Endothelial cell of umbilical vein (primary cell): Measurements from ENCODE around the gene PLEKHG4B. TPM values are rescaled to one million over a fixed set of nuclear protein-coding genes. Genes with fewer than 3 reads are reported as not detected.

ENCODE experiments used
- BruUV-seq: library from RNA; stranded (reverse); fragments of 400-500 nt; replicated peaks from 2 replicates; lab custom pipeline; 2021; lab: Mats Ljungman, UMichigan
- CTCF ChIA-PET: fragments of 300-600, 350-600 bp; sonication (Branson Sonifier 250); formaldehyde crosslinking; loops from one replicate; lab custom pipeline; 2021; ENCODE audit warnings: antibody characterized with exemption, inconsistent platforms; lab: Charles Lee
- POLR2A ChIA-PET: fragments of 300-600, 350-600 bp; sonication (Branson Sonifier 250); formaldehyde crosslinking; loops from one replicate; lab custom pipeline; 2021; ENCODE audit warnings: antibody characterized with exemption, inconsistent platforms; lab: Charles Lee
- DNase-seq: peaks from one replicate; pipeline ENCODE4 v3.0.0-alpha.2; 2011; ENCODE audit warnings: low read depth, low spot score
- FAIRE-seq: peaks from 2 replicates; lab custom pipeline; 2011; peaks lifted over from hg19 to GRCh38; lab: Jason Lieb, UNC
- H2AFZ ChIP-seq: 2 replicates; pipeline ENCODE4 v1.6.0; 2012; ENCODE audit warnings: low read depth, low read length, control low read depth, inconsistent platforms
- H3K27ac ChIP-seq: 2 replicates; pipeline ENCODE4 v1.5.1; 2011; ENCODE audit warnings: low read depth, mild to moderate bottlenecking, control low read depth, low read length, moderate library complexity; ENCODE audit not compliant: insufficient read depth
- H3K27me3 ChIP-seq, 2 experiments: 2 replicates each; pipeline versions ENCODE4 v1.6.0 to v1.6.1; 2011; ENCODE audit warnings: low read length in 2 of 2, mixed read lengths in 1 of 2; ENCODE audit not compliant: control insufficient read depth in 2 of 2, insufficient read depth in 2 of 2
- H3K36me3 ChIP-seq, 2 experiments: 2 replicates in 1 of 2; 3 replicates in 1 of 2; pipeline ENCODE4 v1.5.1; 2011; ENCODE audit warnings: low read length in 2 of 2, mild to moderate bottlenecking in 1 of 2, moderate library complexity in 1 of 2; ENCODE audit not compliant: control insufficient read depth in 2 of 2, insufficient read depth in 2 of 2; ENCODE audit errors: extremely low read depth in 1 of 2
- H3K4me1 ChIP-seq: 3 replicates; pipeline ENCODE4 v1.5.1; 2011; ENCODE audit warnings: mild to moderate bottlenecking, low read length; ENCODE audit not compliant: control insufficient read depth, insufficient read depth; ENCODE audit errors: extremely low read depth
- H3K4me2 ChIP-seq: 2 replicates; pipeline ENCODE4 v1.6.1; 2011; ENCODE audit warnings: low read length, control low read depth, mixed read lengths; ENCODE audit not compliant: insufficient read depth
- H3K4me3 ChIP-seq, 3 experiments: fragments of 200-600 bp in 1 of 3; sonication (generic), shearing (Covaris generic) in 1 of 3; replicated peaks in 1 of 3; 2 replicates each; pipeline ENCODE4 v1.5.1; 2011 to 2016; ENCODE audit warnings: control low read depth in 3 of 3, low read length in 3 of 3, mild to moderate bottlenecking in 2 of 3, inconsistent platforms in 1 of 3, low read depth in 1 of 3, moderate library complexity in 1 of 3; ENCODE audit not compliant: insufficient read depth in 1 of 3
- H3K79me2 ChIP-seq: 2 replicates; pipeline ENCODE4 v1.6.0; 2012; ENCODE audit warnings: low read length, inconsistent platforms; ENCODE audit not compliant: control insufficient read depth, insufficient read depth
- H3K9ac ChIP-seq: replicated peaks from 2 replicates; pipeline ENCODE3; 2011; ENCODE audit warnings: low read length, control low read depth; ENCODE audit not compliant: insufficient read depth; ENCODE audit errors: extremely low read depth
- H3K9me1 ChIP-seq: replicated peaks from 3 replicates; pipeline ENCODE4 v1.6.0; 2011; ENCODE audit warnings: mild to moderate bottlenecking, low read length; ENCODE audit not compliant: control insufficient read depth, insufficient read depth; ENCODE audit errors: extremely low read depth
- H3K9me3 ChIP-seq: replicated peaks from 2 replicates; pipeline ENCODE4 v1.5.1; 2012; ENCODE audit warnings: low read length, inconsistent platforms; ENCODE audit not compliant: control insufficient read depth, insufficient read depth
- H4K20me1 ChIP-seq: replicated peaks from 2 replicates; pipeline ENCODE3; 2011; ENCODE audit warnings: mild to moderate bottlenecking, low read length; ENCODE audit not compliant: control insufficient read depth, insufficient read depth; ENCODE audit errors: extremely low read depth
- EZH2 ChIP-seq: IDR thresholded peaks from 2 replicates; pipeline ENCODE4 v1.6.1; 2012; ENCODE audit warnings: borderline replicate concordance, low read depth, mild to moderate bottlenecking, moderate library complexity, low read length, inconsistent platforms; ENCODE audit not compliant: severe bottlenecking
- FOS ChIP-seq: IDR thresholded peaks from 2 replicates; pipeline ENCODE4 v1.6.1; 2011; ENCODE audit warnings: mild to moderate bottlenecking, low read length, moderate library complexity, borderline replicate concordance; ENCODE audit not compliant: insufficient read depth
- GATA2 ChIP-seq: IDR thresholded peaks from 2 replicates; pipeline ENCODE4 v1.7.0; 2011; ENCODE audit warnings: low read depth, mild to moderate bottlenecking, moderate library complexity, mixed read lengths, low read length; ENCODE audit not compliant: insufficient read length, insufficient read depth
- JUN ChIP-seq: IDR thresholded peaks from 2 replicates; pipeline ENCODE4 v1.6.1; 2011; ENCODE audit warnings: borderline replicate concordance, low read depth; ENCODE audit not compliant: insufficient read length, insufficient read depth
- MYC ChIP-seq: IDR thresholded peaks from one replicate; pipeline ENCODE4 v1.6.1; 2011; ENCODE audit warnings: mild to moderate bottlenecking, low read depth, low read length
- POLR2A ChIP-seq: IDR thresholded peaks from 2 replicates; pipeline ENCODE4 v1.6.1; 2012; ENCODE audit warnings: low read depth, mild to moderate bottlenecking, control low read depth, low read length
- POLR2AphosphoS5 ChIP-seq: IDR thresholded peaks from 2 replicates; pipeline ENCODE4 v1.6.1; 2012; ENCODE audit warnings: low read depth, mild to moderate bottlenecking, control low read depth, low read length, moderate library complexity; ENCODE audit not compliant: insufficient read depth
- dilution Hi-C: fragments of 300-500 bp; cut with MboI; formaldehyde crosslinking; loops from one replicate; pipeline ENCODE4 v1.15.0; 2019; ENCODE audit warnings: low sequenced_read_pairs; ENCODE audit not compliant: extremely low pct_ligation_motif_present
- intact Hi-C: fragments of 100-400 bp; cut with micrococcal nuclease; formaldehyde crosslinking; loops from one replicate; pipeline ENCODE4 v1.10.0; 2022
- polyA plus RNA-seq, 4 experiments: library from polyadenylated mRNA; depleted of rRNA in 3 of 4; stranded (reverse) in 3 of 4; unstranded in 1 of 4; fragments of >200 nt; gene quantifications; 2 replicates each; pipeline versions ENCODE4 v1.2.1 to v1.2.3, GENCODE V29; 2011 to 2012; ENCODE audit warnings: missing spikeins in 1 of 4
- total RNA-seq: library from RNA; stranded (reverse); gene quantifications from 2 replicates; pipeline ENCODE4 v1.2.3, GENCODE V29; 2021
- TF ChIP-seq, protein P1 (sequence below), 2 donors: IDR thresholded peaks; 1 replicate in 1 of 2; 2 replicates in 1 of 2; pipeline ENCODE4 v1.5.1; 2011; ENCODE audit warnings: low read length in 2 of 2, mild to moderate bottlenecking in 2 of 2, moderate library complexity in 2 of 2, control low read depth in 1 of 2, inconsistent platforms in 1 of 2, low read depth in 1 of 2; ENCODE audit not compliant: insufficient read depth in 1 of 2; ENCODE audit errors: extremely low read depth in 1 of 2
- TF ChIP-seq, protein P2 (sequence below): IDR thresholded peaks from 2 replicates; pipeline ENCODE4 v1.6.1; 2011; ENCODE audit not compliant: insufficient read depth, insufficient read length

Gene PLEKHG4B
- total and polyA plus RNA-seq, 2 donors (not counting 3 experiments of a cell fraction or from before 2014, with no cell fraction given): not detected

DNA sequence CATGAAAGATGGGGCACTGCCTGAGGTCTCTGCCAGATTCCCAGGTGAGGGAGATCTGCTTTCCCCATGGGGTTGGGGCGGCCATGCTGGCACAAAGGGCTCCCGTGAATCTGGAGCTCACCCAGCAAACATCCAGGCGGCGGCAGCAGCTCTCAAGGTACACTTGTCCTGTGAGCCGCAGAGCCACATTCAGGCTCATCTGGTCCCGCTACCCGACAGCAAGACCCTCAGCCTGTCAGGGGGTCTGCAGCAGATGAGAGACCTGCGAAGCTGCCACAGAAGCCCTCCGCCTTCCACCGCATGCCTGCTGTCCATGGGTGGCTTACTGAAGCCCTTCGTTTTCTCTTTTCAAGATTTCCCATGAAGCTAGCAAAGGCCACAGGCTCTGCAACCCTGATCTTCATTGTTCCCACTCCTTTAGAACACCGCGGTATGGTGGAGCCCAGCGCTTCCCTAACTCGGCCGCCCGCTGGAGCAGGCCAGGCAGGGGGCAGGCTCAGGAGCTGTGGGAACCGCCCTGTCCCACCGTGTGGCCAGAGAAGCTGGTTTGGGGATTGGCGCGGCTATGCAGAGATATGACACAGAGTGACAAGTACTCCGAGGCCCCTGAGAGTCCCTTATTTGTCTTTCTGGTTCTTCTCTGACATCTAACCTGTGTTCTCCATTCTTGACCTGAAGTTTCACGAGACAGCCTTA, 108.1 kb downstream of the PLEKHG4B start:
- H3K4me1 ChIP-seq: no peaks in the 10 kb centered on the region
- H2AFZ ChIP-seq: no peak overlapping the region
- H3K9me3 ChIP-seq: no peaks in the 10 kb centered on the region
- no peaks in the 10 kb centered on the region for H3K9me1 ChIP-seq
- dilution Hi-C loops: no loop called here
- FAIRE-seq (no peak), DNase-seq (no peak)
- intact Hi-C loops: no loop called here
- no peak overlapping the region for H3K4me2 ChIP-seq
- CTCF ChIA-PET: interaction anchor here (1.9 kb wide), 1 partner anchor 12 kb away, joined by 8 read pairs; no protein-coding TSS in a partner anchor
- no peak overlapping the region for H3K4me3 ChIP-seq
- no TSS peak for BruUV-seq
- H3K27me3 ChIP-seq: no peaks in the 10 kb centered on the region
- POLR2A ChIA-PET: no interaction called here
- no peaks in the 10 kb centered on the region for H3K79me2 ChIP-seq
- H3K36me3 ChIP-seq: peaks cover 4 to 14% of the 10 kb centered on the region in 2 experiments
- TF ChIP-seq EZH2 (no peak), POLR2A (no peak), GATA2 (no peak), FOS (no peak), JUN (no peak), MYC (no peak), POLR2AphosphoS5 (no peak)
- TF ChIP-seq, protein P1, sequence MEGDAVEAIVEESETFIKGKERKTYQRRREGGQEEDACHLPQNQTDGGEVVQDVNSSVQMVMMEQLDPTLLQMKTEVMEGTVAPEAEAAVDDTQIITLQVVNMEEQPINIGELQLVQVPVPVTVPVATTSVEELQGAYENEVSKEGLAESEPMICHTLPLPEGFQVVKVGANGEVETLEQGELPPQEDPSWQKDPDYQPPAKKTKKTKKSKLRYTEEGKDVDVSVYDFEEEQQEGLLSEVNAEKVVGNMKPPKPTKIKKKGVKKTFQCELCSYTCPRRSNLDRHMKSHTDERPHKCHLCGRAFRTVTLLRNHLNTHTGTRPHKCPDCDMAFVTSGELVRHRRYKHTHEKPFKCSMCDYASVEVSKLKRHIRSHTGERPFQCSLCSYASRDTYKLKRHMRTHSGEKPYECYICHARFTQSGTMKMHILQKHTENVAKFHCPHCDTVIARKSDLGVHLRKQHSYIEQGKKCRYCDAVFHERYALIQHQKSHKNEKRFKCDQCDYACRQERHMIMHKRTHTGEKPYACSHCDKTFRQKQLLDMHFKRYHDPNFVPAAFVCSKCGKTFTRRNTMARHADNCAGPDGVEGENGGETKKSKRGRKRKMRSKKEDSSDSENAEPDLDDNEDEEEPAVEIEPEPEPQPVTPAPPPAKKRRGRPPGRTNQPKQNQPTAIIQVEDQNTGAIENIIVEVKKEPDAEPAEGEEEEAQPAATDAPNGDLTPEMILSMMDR (IDR thresholded peaks at IDR 0.05; ENCODE audit: extremely low read depth in 1 of 2, insufficient read depth in 1 of 2, low read depth in 1 of 2, low read length in 2 of 2): no peak
- TF ChIP-seq, protein P2, sequence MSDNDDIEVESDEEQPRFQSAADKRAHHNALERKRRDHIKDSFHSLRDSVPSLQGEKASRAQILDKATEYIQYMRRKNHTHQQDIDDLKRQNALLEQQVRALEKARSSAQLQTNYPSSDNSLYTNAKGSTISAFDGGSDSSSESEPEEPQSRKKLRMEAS: no peak
- H3K9ac ChIP-seq: no peak overlapping the region
- H3K27ac ChIP-seq: no peak overlapping the region
- H4K20me1 ChIP-seq: no peaks in the 10 kb centered on the region
